PC-3 (cell line): Measurements from ENCODE around the gene SERTAD1.

Experiments
- EZH2 ChIP-seq: fragments of 300-600 bp; sonication (generic); IDR thresholded peaks from one replicate; pipeline ENCODE4 v1.6.1; 2017; ENCODE audit warnings: antibody characterized with exemption, mild to moderate bottlenecking, low read length; ENCODE audit not compliant: unreplicated experiment
- TF ChIP-seq, protein P1 (sequence below): fragments of 300-600 bp; sonication (generic); conservative IDR thresholded peaks from 2 replicates; pipeline ENCODE4 v1.5.1; 2017; ENCODE audit warnings: antibody characterized with exemption, low read depth, mild to moderate bottlenecking, low read length

DNA sequence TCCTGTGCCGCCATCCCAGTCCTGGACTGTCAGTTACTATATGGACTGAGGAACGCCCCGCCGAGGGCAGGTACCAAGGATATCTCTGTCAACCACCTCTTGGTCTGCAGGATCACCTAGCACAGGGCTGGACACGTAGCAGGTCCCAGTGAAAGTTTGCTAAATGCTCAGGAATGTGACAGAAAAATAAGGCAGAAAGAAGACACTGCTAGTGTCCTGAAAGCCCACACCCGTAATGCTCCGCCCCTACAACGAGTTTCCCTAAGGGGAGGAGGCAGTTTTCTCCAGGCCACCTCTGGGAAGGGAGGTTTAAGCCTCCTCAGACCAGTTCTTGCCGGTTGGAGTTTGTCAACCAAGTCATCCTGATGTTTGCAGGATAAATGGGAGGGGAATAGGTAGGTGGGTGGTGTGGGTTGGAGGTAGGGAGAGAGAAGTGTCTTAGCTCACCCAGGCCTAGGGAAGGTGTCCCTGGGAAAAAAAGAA, 20.0 kb upstream of the SERTAD1 start:
- TF ChIP-seq EZH2, result no peak
- TF ChIP-seq, protein P1, sequence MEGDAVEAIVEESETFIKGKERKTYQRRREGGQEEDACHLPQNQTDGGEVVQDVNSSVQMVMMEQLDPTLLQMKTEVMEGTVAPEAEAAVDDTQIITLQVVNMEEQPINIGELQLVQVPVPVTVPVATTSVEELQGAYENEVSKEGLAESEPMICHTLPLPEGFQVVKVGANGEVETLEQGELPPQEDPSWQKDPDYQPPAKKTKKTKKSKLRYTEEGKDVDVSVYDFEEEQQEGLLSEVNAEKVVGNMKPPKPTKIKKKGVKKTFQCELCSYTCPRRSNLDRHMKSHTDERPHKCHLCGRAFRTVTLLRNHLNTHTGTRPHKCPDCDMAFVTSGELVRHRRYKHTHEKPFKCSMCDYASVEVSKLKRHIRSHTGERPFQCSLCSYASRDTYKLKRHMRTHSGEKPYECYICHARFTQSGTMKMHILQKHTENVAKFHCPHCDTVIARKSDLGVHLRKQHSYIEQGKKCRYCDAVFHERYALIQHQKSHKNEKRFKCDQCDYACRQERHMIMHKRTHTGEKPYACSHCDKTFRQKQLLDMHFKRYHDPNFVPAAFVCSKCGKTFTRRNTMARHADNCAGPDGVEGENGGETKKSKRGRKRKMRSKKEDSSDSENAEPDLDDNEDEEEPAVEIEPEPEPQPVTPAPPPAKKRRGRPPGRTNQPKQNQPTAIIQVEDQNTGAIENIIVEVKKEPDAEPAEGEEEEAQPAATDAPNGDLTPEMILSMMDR, result no peak
